Right lobe of liver (tissue), 4 donors: Measurements from ENCODE around the gene SPECC1L.
"Not testable (repeated sequence)": the region's sequence is repeated elsewhere in the genome, so short reads cannot be mapped to it uniquely, and the experiment has no call there.

Source experiments
- POLR2A ChIP-seq: fragments of 450-650 bp; IDR thresholded peaks from one replicate; pipeline ENCODE4 v1.6.1; 2017; ENCODE audit warnings: antibody characterized with exemption, mild to moderate bottlenecking
- TF ChIP-seq, protein P1 (sequence below), 4 donors: fragments of 200-600 bp in 3 of 4; fragments of 450-650 bp in 1 of 4; IDR thresholded peaks; one replicate each; pipeline versions ENCODE4 v1.5.1 to v1.8.0; 2016 to 2022; ENCODE audit warnings: antibody characterized with exemption in 4 of 4, mild to moderate bottlenecking in 2 of 4
- donor health status: DM: no; HTN: no; CAD: no.
- donor health status: DM: no; HTN: no; CAD: no.
- donor health status: DM: no; HTN: yes; CAD: no.

GRCh38 chr22:24317511-24317910, 46.9 kb downstream of the SPECC1L start:
- TF ChIP-seq, protein P1, sequence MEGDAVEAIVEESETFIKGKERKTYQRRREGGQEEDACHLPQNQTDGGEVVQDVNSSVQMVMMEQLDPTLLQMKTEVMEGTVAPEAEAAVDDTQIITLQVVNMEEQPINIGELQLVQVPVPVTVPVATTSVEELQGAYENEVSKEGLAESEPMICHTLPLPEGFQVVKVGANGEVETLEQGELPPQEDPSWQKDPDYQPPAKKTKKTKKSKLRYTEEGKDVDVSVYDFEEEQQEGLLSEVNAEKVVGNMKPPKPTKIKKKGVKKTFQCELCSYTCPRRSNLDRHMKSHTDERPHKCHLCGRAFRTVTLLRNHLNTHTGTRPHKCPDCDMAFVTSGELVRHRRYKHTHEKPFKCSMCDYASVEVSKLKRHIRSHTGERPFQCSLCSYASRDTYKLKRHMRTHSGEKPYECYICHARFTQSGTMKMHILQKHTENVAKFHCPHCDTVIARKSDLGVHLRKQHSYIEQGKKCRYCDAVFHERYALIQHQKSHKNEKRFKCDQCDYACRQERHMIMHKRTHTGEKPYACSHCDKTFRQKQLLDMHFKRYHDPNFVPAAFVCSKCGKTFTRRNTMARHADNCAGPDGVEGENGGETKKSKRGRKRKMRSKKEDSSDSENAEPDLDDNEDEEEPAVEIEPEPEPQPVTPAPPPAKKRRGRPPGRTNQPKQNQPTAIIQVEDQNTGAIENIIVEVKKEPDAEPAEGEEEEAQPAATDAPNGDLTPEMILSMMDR (IDR thresholded peaks at IDR 0.05): not testable (repeated sequence)
- not testable (repeated sequence) for TF ChIP-seq POLR2A
